GM19023 (cell line): ENCODE measurements around the gene NAA20.
"Not testable (repeated sequence)": the region's sequence is repeated elsewhere in the genome, so short reads cannot be mapped to it uniquely, and the experiment has no call there.

Experiments used
- ATAC-seq: cut with Tn5 transposase; IDR thresholded peaks from one replicate; pipeline ENCODE4 v1.9.1; 2021; ENCODE audit warnings: mild to moderate bottlenecking, moderate library complexity; ENCODE audit not compliant: unreplicated experiment

Gene NAA20

GRCh38 chr20:19990850-19991249, 26.3 kb upstream of the NAA20 start:
- ATAC-seq = no peak

- ATAC-seq = no peak
Measured at GRCh38 chr20:19991308-19991707, 25.9 kb upstream of the NAA20 start.

DNA sequence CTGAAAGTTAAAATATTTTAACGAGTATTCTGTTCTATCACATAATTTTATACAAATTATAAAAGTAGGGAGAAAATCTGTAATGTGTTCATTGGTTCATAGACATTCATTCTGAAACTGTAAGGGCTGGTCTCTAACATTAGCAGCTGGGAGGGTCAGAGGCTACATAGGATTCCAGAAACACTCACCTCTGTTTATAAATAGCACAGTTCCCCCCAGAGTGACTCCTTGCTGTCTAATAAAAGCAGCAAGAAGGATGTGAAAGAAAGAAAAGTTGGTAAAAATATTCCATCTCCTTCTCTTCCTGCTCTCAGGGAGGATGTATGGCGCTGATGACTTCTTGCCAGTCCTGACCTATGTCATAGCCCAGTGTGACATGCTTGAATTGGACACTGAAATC, 25.3 kb upstream of the NAA20 start:
- no peak for ATAC-seq

DNA sequence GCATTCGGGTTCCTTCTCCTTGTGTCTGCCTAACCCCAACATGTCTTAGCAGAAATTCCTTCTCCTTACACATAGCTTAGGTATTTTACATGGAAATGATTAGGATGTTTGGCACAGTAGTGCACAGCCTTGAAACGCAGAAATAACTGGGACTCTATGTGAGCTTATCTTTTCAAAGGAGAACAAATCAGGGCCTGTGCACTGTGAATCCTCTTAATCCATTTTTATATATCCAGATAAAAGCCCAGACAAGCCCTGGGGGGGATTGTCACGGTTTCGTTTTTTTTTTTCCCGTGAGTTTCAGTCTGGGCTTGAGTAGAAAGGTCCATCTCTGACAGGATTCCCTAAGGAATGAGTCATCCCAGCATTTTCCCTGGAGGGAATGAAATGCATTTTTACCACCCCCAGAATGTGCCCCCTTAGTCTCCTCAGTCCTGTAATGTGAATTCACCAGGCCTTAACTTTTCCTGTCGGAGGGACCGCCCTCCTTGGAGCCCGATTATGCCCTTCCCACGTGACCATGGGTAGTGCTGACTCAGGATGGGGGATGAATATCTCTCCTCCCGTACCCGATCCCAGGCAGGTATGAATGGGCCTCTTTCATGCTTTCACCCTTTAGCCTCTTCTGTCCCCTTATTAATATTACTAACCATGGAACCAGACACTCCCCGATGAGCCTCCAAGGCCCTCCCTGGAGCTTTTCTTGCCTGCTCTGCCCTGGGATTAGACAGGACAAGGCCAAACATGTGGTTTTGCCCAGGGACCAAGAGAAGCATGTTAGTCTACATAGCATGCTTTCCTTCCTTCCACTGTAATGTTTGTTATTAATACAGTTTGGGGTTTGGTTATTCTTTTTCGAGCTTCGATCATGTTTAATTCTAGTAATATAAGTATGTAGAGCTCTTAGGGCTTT, 23.9 kb upstream of the NAA20 start:
- ATAC-seq = no peak

- no peak for ATAC-seq
Measured at GRCh38 chr20:19993958-19994669, 23.0 kb upstream of the NAA20 start.

- no peak for ATAC-seq
Measured at GRCh38 chr20:19995220-19995863, 21.8 kb upstream of the NAA20 start.

GRCh38 chr20:19996222-19996621, 20.9 kb upstream of the NAA20 start:
- ATAC-seq = no peak

DNA sequence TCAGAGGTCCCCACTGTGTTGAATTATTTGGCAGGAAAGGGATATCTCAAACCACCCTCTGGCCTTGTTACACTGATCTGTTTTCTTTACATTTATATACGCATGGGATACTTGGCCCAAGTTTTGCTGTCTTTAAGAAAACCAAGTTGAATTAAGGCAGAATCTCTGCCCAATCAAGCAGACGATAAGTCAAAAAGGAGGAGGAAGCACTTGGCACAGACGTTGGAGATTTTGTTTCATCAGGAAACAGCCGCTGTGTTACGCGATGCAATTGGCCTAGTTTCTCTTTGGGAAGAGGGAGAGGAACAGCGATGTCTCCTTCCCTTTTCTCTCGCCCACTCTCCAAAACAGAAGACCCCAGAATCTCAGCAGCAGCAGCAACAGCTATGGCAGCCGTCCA, 20.2 kb upstream of the NAA20 start:
- no peak for ATAC-seq

DNA sequence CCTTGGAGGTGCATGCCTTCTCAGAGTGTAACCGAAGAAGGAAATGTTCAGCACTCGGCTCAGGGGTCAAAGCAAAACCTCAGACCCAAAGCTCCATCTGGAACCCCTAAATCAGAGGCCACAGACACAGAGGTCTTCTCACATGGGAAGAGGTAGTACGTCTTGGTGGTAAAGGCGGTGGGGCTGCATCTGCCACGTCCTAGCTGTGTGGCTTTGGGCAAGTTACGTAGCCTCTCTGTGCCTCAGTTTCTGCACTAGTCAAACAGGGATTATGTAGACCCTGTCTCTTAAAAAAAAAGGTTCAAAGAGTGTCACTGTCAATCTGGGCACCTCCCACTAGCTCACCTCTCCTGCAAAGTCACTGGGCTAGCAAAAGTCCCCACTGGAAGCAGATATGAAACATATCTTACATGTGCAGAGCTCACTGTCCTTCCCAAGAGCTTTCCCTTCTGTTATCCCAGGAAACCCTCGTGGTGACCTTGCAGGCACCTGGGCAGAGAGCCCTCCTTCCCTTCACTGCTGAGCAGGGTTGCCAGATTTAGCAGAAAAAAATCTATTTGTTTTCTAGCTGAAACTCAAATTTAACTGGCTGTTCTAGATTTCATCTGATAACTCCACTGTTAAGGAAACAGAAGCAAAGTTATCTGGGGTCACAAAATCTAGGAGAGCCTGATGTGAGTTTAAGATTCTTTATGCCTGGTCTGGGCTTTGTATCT, 18.0 kb upstream of the NAA20 start:
- no peak for ATAC-seq

DNA sequence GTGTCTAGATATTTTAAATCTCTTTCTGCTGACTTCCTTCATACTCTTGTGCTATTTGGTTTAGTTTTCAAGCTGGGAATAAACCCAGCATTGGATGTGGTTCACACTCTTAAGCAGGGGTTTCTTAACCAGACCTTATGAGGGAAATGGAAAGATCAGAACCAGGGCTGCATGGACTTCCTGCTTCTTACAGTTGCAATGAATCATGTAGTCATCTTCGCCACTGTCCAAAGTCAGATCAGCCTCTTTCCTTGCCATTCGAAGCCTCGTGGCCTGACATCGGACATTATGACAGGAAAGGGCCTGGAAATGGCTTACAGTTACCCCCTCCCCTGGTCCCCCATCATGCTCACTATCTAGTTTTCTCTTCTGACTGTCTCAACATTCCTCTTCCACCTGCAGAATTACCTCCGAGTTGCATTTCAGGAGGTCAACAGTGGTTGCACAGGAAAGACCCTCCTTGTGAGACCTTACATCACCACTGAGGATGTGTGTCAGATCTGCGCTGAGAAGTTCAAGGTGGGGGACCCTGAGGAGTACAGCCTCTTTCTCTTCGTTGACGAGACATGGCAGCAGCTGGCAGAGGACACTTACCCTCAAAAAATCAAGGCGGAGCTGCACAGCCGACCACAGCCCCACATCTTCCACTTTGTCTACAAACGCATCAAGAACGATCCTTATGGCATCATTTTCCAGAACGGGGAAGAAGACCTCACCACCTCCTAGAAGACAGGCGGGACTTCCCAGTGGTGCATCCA, 16.8 kb upstream of the NAA20 start:
- no peak for ATAC-seq

DNA sequence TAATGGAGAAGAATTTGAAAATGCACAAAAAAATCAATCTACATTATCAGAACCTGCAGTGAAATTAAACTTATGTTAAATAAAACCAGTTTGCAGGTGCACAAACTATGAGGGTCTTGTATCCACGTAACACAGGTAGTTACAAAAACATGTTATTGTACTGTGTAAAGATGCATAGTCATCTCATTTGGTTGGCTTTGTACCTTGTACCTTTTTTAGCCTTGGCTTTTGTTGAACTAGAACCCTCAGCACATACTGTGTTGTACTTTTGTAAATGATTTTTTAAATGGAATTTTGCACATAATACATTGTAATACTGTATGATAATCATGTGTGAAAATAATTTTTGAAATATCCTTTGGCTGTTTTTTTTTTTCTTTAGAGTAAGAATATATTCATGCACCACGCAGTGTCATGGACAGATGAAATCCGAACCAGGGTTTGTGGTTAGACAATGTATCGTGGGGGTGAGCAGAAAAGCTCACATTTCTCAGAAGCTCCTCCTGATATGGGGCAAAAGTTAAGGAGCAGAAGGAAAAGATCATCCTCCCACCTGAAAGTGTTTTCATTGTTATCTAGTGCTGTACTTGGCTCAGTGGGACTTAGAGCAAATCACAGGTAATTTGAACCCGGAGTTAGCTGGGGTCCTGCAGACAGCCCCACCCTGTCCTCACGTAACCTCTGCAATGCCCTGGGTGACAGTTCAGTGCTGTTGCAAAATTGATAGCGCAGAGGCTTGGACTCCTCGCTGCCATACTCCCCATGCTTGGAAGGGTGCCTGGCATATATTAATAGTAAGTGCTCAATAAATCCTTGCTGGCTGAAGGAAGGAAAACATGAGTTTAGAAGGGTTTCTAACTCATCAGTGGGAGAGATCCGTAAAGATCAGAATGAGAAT, 14.8 kb upstream of the NAA20 start:
- ATAC-seq = no peak

GRCh38 chr20:20003031-20003954, 13.9 kb upstream of the NAA20 start:
- no peak for ATAC-seq

GRCh38 chr20:20003955-20004322, 13.2 kb upstream of the NAA20 start:
- ATAC-seq = not testable (repeated sequence)

- no peak for ATAC-seq
Measured at GRCh38 chr20:20005342-20005741, 11.8 kb upstream of the NAA20 start.

DNA sequence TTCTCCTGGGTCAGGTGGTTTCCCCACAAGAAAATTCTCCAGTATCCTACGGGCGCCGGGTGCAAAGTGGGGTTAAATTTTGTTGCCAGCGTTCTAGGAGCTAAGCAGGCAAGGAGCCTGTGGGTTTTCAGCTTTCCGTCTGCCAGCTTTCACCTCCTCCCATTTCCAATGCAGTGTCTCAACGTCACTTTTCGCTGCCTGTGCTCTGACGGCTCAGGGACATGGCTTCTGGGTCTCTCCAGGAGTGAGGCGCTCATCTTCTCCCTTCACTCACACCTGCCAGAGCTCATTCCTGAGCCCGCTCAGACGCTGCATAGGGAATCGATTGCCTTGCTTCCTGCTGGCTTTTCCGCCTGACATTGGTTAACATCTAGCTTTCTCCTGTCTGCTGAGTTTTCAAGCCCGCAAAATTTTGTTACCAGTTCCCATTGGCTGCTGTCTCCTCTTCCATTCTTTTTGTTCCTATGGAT, 7.3 kb upstream of the NAA20 start:
- no peak for ATAC-seq

DNA sequence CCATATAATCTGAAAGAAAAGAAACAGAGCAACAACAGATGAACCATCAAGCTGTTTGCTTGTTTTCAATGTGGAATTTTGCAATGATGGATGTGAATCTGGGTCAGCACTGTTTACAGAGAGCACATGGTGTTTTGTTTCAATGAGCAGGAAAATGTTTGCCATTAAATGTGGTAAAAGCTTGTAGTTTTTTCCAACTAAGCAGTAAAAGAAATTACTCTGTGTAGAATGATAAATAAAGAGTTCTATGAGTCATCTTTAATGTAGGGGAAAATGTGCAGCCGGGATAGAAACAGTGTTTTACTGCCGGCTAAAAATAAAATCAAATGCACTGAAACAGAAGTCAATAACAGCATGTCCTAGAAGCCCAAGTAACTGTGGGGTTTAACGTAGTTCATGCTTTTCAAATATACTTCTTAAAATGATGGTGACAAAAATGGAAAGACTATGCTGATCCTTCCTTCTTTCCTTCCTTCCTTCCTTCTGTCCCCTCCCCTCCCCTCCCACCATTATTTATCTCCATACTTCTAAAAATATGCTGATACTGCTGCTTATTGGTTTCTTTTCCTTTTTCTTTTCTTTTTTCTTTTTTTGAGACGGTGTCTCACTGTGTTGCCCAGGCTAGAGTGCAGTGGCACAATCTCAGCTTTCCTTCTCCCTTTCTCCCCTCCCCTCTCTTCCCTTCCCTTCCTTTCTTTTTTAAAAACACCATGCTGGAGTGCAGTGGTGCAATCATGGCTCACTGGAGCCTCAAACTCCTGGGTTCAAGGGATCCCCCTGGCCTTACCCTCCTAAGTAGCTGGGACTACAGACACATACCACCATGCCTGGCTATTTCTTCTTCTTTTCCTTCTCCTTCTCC, 6.3 kb upstream of the NAA20 start:
- no peak for ATAC-seq

DNA sequence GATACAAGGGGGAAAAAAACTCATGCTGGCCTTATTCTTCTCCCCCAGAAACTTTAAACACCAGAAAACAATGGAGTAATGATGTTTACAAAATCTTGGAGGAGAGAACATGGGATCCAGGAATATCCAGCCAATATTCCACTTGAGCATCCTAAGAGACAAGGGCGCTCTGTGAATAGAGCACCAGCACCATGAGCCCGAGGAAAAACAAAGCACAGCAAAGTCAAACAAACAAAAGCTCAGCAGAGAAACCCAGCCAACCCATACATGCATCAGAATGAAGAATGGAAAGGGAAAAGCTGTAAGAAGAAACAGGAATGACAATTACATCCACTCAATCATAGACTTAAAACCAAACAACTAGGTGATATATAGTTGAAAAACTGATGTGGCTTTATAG, 4.6 kb upstream of the NAA20 start:
- no peak for ATAC-seq
